GM06990 (cell line): ENCODE results near the gene TPR.

Experiments
- DNase-seq: peaks from one replicate; pipeline ENCODE4 v3.0.0-alpha.2; 2011; ENCODE audit not compliant: insufficient read length; ENCODE audit errors: extremely low read depth
- H3K27me3 ChIP-seq: replicated peaks from 2 replicates; pipeline ENCODE4 v1.6.0; 2011; ENCODE audit warnings: low read length; ENCODE audit not compliant: control insufficient read depth, insufficient read depth
- H3K36me3 ChIP-seq: 2 replicates; pipeline ENCODE4 v1.5.1; 2011; ENCODE audit warnings: low read length; ENCODE audit not compliant: control insufficient read depth, insufficient read depth
- H3K4me3 ChIP-seq: replicated peaks from 2 replicates; pipeline ENCODE4 v1.5.1; 2011; ENCODE audit warnings: low read depth, mild to moderate bottlenecking, control low read depth, low read length
- CTCF ChIP-seq: IDR thresholded peaks from 2 replicates; pipeline ENCODE4 v1.5.1; 2011; ENCODE audit warnings: low read length, control low read depth, mild to moderate bottlenecking, inconsistent platforms; ENCODE audit not compliant: insufficient read depth, poor library complexity, severe bottlenecking

TPR gene

GRCh38 chr1:186323865-186324264, 51.2 kb downstream of the TPR start:
- H3K27me3 ChIP-seq = no peaks in the 10 kb centered on the region
- no peak for TF ChIP-seq CTCF
- no peak overlapping the region for H3K4me3 ChIP-seq
- peaks cover 4% of the 10 kb centered on the region for H3K36me3 ChIP-seq
- no peak for DNase-seq

- no peak for DNase-seq
- Histone ChIP-seq H3K4me3 (no peak overlapping the region), H3K27me3 (no peaks in the 10 kb centered on the region), H3K36me3 (peaks cover 7% of the 10 kb centered on the region)
- no peak for TF ChIP-seq CTCF
Observed at GRCh38 chr1:186315570-186315969, 59.5 kb downstream of the TPR start.

GRCh38 chr1:186311375-186312051, 63.5 kb downstream of the TPR start:
- TF ChIP-seq CTCF = no peak
- Histone ChIP-seq H3K4me3 (no peak overlapping the region), H3K27me3 (no peaks in the 10 kb centered on the region), H3K36me3 (peaks cover 6% of the 10 kb centered on the region)
- DNase-seq = no peak

- Histone ChIP-seq H3K27me3 (no peaks in the 10 kb centered on the region), H3K4me3 (no peak overlapping the region), H3K36me3 (peaks cover 3% of the 10 kb centered on the region)
- DNase-seq = no peak
- no peak for TF ChIP-seq CTCF
Observed at GRCh38 chr1:186310307-186310706, 64.7 kb downstream of the TPR start.

- no peak for TF ChIP-seq CTCF
- Histone ChIP-seq H3K4me3 (no peak overlapping the region), H3K27me3 (no peaks in the 10 kb centered on the region), H3K36me3 (no peaks in the 10 kb centered on the region; the same call in none of the 2 replicates)
- DNase-seq = no peak
Observed at GRCh38 chr1:186308264-186309060, 66.6 kb downstream of the TPR start.
